T-cell (primary cell): ENCODE data around the gene SLC8B1. TPM values are rescaled to one million over a fixed set of nuclear protein-coding genes. Genes with fewer than 3 reads are reported as not detected.

ENCODE experiments used
- ATAC-seq, 4 experiments: fragments of 200-7000 bp in 3 of 4; fragments of 150-1000 bp in 1 of 4; cut with Tn5 transposase; replicated peaks in 1 of 4; 1 replicate in 3 of 4; 2 replicates in 1 of 4; pipeline ENCODE4 v1.10.0; 2021; ENCODE audit warnings: moderate library complexity in 3 of 4, mild to moderate bottlenecking in 2 of 4, moderate number of reproducible peaks in 1 of 4
- CTCF ChIA-PET, 2 donors: fragments of 300-600 bp; sonication (Branson Sonifier 250); formaldehyde crosslinking; loops; one replicate each; lab custom pipeline; 2022; ENCODE audit warnings: antibody characterized with exemption in 2 of 2; lab: Charles Lee
- POLR2A ChIA-PET, 2 donors: fragments of 300-600 bp; sonication (Branson Sonifier 250); formaldehyde crosslinking; loops; one replicate each; lab custom pipeline; 2022; ENCODE audit warnings: antibody characterized with exemption in 2 of 2; lab: Charles Lee
- DNase-seq, 35 experiments: peaks; one replicate each; pipeline versions ENCODE4 v3.0.0 to v3.0.0-alpha.2; 2013 to 2023
- H3K27ac ChIP-seq: one replicate; pipeline ENCODE4 v1.5.1; 2013; ENCODE audit warnings: low read length
- H3K27me3 ChIP-seq, 2 experiments: replicated peaks in 1 of 2; 1 replicate in 1 of 2; 2 replicates in 1 of 2; pipeline versions ENCODE4 v1.6.1 to v1.7.0; 2013; ENCODE audit warnings: low read length in 1 of 2, mixed read lengths in 1 of 2; ENCODE audit not compliant: control insufficient read depth in 2 of 2, insufficient read depth in 2 of 2; ENCODE audit errors: extremely low read depth in 1 of 2
- H3K36me3 ChIP-seq, 2 donors: 1 replicate in 1 of 2; 2 replicates in 1 of 2; pipeline versions ENCODE4 v1.6.1 to v1.7.0; 2013; ENCODE audit warnings: low read length in 1 of 2; ENCODE audit not compliant: control insufficient read depth in 2 of 2, insufficient read depth in 1 of 2; ENCODE audit errors: extremely low read depth in 1 of 2
- H3K4me1 ChIP-seq, 2 experiments: 1 replicate in 1 of 2; 2 replicates in 1 of 2; pipeline versions ENCODE4 v1.6.1 to v1.7.0; 2013; ENCODE audit warnings: low read length in 2 of 2, mixed read lengths in 1 of 2; ENCODE audit not compliant: insufficient read depth in 2 of 2, control insufficient read depth in 1 of 2; ENCODE audit errors: extremely low read depth in 1 of 2
- H3K4me3 ChIP-seq, 2 donors: 1 replicate in 1 of 2; 2 replicates in 1 of 2; pipeline versions ENCODE4 v1.5.1 to v1.7.0; 2013; ENCODE audit warnings: mild to moderate bottlenecking in 2 of 2, low read length in 1 of 2, moderate library complexity in 1 of 2; ENCODE audit not compliant: control insufficient read depth in 1 of 2; ENCODE audit errors: extremely low read depth in 1 of 2
- H3K9me3 ChIP-seq: 2 replicates; pipeline ENCODE4 v1.7.0; 2013
- H3K27ac Mint-ChIP-seq, 2 donors: one replicate each; pipeline ENCODE4 v1.8.0; 2020 to 2021; ENCODE audit warnings: mild to moderate bottlenecking in 2 of 2, mixed read lengths in 2 of 2
- H3K27me3 Mint-ChIP-seq, 2 donors: one replicate each; pipeline ENCODE4 v1.8.0; 2021 to 2022; ENCODE audit warnings: mixed read lengths in 2 of 2
- H3K36me3 Mint-ChIP-seq: one replicate; pipeline ENCODE4 v1.8.0; 2021; ENCODE audit warnings: mixed read lengths
- H3K4me1 Mint-ChIP-seq, 3 donors: one replicate each; pipeline ENCODE4 v1.8.0; 2020 to 2022; ENCODE audit warnings: mixed read lengths in 3 of 3, mild to moderate bottlenecking in 1 of 3
- H3K4me3 Mint-ChIP-seq, 3 donors: one replicate each; pipeline ENCODE4 v1.8.0; 2020 to 2022; ENCODE audit warnings: mild to moderate bottlenecking in 3 of 3, mixed read lengths in 3 of 3, moderate library complexity in 3 of 3
- H3K9me3 Mint-ChIP-seq, 3 donors: one replicate each; pipeline ENCODE4 v1.8.0; 2020 to 2022; ENCODE audit warnings: mixed read lengths in 3 of 3
- WGBS: methylation state at CpG from one replicate; pipeline ENCODE4 v1.1.5; 2013; ENCODE audit warnings: missing lambda C conversion rate; ENCODE audit not compliant: insufficient coverage; 5-methylcytosine and 5-hydroxymethylcytosine counted together
- total RNA-seq, 35 experiments: library from RNA in 6 of 35; stranded (reverse) in 6 of 35; fragments of 120-200 nt in 1 of 35; gene quantifications; one replicate each; pipeline versions ENCODE4 v1.2.1 to v1.2.4 and lab custom pipeline; 2013 to 2026

Gene SLC8B1
- total RNA-seq, 5 donors from 2014 or later (not counting 1 experiment from before 2014, with no cell fraction given), result 76.7 to 120 (median 102) TPM

DNA sequence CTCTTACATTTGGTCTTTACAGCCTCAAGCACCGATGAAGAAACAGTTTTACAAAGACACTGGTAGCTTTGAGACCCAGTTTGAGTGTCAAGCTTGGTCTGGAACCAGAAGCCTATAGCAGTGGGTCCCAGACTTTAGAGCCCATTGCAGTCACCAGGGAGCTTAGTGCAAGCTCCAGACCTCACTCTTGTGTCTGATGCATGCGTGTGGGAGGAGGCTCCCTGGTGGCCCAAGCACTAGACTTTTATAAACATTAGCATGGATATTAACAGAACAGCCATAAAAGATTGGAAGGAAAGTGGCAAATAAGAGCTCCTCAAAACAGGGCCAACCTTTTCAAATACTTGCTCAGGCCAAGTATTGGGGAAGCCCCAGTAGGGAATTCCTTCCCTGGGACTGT is 45.5 kb downstream of the SLC8B1 start:
- H3K27ac Mint-ChIP-seq, result peak overlapping the region in 1 of 2 donors; percentile 6
- Histone ChIP-seq H3K36me3 (peaks cover 35 to 58% of the 10 kb centered on the region in 2 donors), H3K4me1 (no peaks in the 10 kb centered on the region), H3K27me3 (no peaks in the 10 kb centered on the region), H3K27ac (no peak overlapping the region), H3K4me3 (no peak overlapping the region), H3K9me3 (no peaks in the 10 kb centered on the region)
- WGBS, result 100% methylated on average over 1 of the region's 2 CpGs
- CTCF ChIA-PET, result interaction anchor here in 1 of 2 donors (0.5 kb wide), 1 partner anchor 296 kb away, joined by 4 read pairs; no protein-coding TSS in a partner anchor
- H3K4me1 Mint-ChIP-seq, result no peaks in the 10 kb centered on the region
- H3K4me3 Mint-ChIP-seq, result no peak overlapping the region
- POLR2A ChIA-PET, result no interaction called here
- no peak for DNase-seq
- ATAC-seq, result no peak
- H3K36me3 Mint-ChIP-seq, result peaks cover 49% of the 10 kb centered on the region
- H3K27me3 Mint-ChIP-seq, result no peaks in the 10 kb centered on the region
- no peaks in the 10 kb centered on the region for H3K9me3 Mint-ChIP-seq

DNA sequence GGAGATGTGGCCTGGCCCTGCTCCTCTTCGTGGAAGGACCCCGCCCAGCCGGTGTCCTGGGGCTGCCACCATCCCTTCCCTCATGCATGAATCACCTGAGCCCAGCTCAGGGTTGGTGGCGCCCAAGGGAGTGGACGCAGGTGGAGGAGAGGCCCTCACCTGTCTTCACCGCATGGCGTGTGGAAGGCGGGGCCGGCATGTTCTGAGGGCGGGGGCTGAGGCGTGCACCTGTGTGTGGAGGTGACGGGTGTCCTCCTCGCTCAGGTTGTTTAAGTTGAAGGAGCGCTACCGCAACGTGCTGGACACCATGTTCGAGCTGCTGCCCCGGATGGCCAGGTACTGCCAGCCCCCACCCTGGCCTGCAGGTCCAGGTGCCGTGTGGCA is 47.0 kb downstream of the SLC8B1 start:
- POLR2A ChIA-PET, result no interaction called here
- WGBS, result 96% methylated on average over 15 of the region's 19 CpGs

DNA sequence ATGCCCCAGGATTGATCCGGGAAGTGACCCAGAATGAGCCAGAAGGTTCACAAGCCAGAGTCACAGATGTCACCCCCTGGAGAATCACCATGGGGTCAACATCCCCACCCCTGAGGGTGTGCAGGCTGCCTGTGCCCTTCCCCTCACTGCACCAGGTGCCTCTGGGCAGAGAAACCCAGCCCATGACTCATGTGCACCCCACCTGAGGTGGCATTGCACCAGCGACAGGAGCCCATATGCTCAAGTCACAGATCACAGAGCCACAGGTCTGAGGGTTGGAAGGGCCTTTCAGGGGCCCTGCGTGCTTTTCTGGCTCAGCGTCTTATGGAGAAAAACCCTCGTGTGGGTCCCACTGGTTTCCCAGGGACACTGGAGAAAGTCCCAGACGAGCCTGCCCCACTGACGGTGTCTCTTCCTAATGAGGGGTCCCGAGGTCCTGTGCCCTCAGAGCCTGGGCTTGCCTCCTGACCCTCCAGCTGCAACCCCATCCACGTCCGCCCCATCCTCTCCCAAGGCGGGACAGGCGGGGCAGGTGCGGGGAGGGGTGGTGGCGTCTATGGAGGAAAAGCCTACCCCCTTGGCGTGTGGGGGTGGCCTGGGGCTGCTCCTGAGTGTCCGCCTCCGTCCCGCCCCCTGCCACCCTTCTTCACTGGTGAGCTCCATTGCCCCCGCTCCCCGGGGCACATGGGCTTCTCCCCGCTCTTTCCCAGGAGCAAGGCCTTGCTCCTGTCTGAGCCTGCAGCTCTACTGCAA is 47.6 kb downstream of the SLC8B1 start:
- ATAC-seq (no peak), DNase-seq (no peak)
- Histone ChIP-seq H3K9me3 (no peaks in the 10 kb centered on the region), H3K4me1 (no peaks in the 10 kb centered on the region), H3K4me3 (no peak overlapping the region), H3K27ac (no peak overlapping the region), H3K36me3 (peaks cover 30 to 52% of the 10 kb centered on the region in 2 donors), H3K27me3 (no peaks in the 10 kb centered on the region)
- CTCF ChIA-PET, result interaction anchor here in 1 of 2 donors (1.0 kb wide), 1 partner anchor 115 kb away, joined by 3 read pairs; no protein-coding TSS in a partner anchor
- H3K4me1 Mint-ChIP-seq, result no peaks in the 10 kb centered on the region
- 92% methylated on average over 11 of the region's 21 CpGs for whole genome bisulfite sequencing
- H3K27ac Mint-ChIP-seq, result no peak overlapping the region
- no peaks in the 10 kb centered on the region for H3K9me3 Mint-ChIP-seq
- no peak overlapping the region for H3K4me3 Mint-ChIP-seq
- no peaks in the 10 kb centered on the region for H3K27me3 Mint-ChIP-seq
- POLR2A ChIA-PET, result no interaction called here
- H3K36me3 Mint-ChIP-seq, result peaks cover 40% of the 10 kb centered on the region

More for the DNA sequence above, 47.0 kb downstream of the SLC8B1 start:
- H3K9me3 ChIP-seq, result no peaks in the 10 kb centered on the region
- CTCF ChIA-PET, result interaction anchor here in 1 of 2 donors (1.0 kb wide), 1 partner anchor 115 kb away, joined by 3 read pairs; no protein-coding TSS in a partner anchor
- H3K27me3 ChIP-seq, result no peaks in the 10 kb centered on the region
- H3K27ac ChIP-seq, result no peak overlapping the region
- DNase-seq (no peak), ATAC-seq (no peak)
- peaks cover 30 to 56% of the 10 kb centered on the region in 2 donors for H3K36me3 ChIP-seq
- H3K4me1 ChIP-seq, result no peaks in the 10 kb centered on the region
- no peak overlapping the region for H3K4me3 ChIP-seq
- Mint-ChIP-seq H3K4me3 (no peak overlapping the region), H3K36me3 (peaks cover 42% of the 10 kb centered on the region), H3K9me3 (no peaks in the 10 kb centered on the region), H3K4me1 (no peaks in the 10 kb centered on the region), H3K27ac (no peak overlapping the region), H3K27me3 (no peaks in the 10 kb centered on the region)

DNA sequence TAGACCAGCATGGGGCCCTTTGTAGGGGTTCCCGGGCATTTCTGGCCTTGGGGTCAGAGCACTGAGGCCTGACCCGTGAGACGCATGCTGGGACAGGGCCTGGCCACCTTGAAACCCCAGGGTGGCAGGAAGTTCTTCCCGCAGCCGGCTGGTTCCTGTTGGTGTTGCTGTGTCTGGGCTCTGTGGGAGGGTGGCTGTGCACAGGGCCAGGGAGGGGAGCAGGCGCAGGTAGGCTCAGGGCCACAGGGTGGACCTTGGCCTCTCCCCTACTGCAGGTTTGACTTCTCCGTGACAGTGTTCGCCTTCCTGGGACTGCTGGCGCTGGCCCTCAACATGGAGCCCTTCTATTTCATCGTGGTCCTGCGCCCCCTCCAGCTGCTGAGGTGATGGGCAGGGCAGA is 48.2 kb downstream of the SLC8B1 start:
- no peak overlapping the region for H3K4me3 ChIP-seq
- no peaks in the 10 kb centered on the region for H3K9me3 ChIP-seq
- H3K4me1 Mint-ChIP-seq, result no peaks in the 10 kb centered on the region
- H3K36me3 ChIP-seq, result peaks cover 30 to 48% of the 10 kb centered on the region in 2 donors
- H3K27ac Mint-ChIP-seq, result no peak overlapping the region
- no peaks in the 10 kb centered on the region for H3K27me3 ChIP-seq
- H3K36me3 Mint-ChIP-seq, result peaks cover 34% of the 10 kb centered on the region
- H3K4me3 Mint-ChIP-seq, result no peak overlapping the region
- H3K27ac ChIP-seq, result no peak overlapping the region
- DNase-seq (no peak), ATAC-seq (no peak)
- H3K9me3 Mint-ChIP-seq, result no peaks in the 10 kb centered on the region
- no peaks in the 10 kb centered on the region for H3K27me3 Mint-ChIP-seq
- no peaks in the 10 kb centered on the region for H3K4me1 ChIP-seq
- ChIA-PET CTCF (no interaction called here), POLR2A (no interaction called here)
- 93% methylated on average over 9 of the region's 11 CpGs for WGBS

DNA sequence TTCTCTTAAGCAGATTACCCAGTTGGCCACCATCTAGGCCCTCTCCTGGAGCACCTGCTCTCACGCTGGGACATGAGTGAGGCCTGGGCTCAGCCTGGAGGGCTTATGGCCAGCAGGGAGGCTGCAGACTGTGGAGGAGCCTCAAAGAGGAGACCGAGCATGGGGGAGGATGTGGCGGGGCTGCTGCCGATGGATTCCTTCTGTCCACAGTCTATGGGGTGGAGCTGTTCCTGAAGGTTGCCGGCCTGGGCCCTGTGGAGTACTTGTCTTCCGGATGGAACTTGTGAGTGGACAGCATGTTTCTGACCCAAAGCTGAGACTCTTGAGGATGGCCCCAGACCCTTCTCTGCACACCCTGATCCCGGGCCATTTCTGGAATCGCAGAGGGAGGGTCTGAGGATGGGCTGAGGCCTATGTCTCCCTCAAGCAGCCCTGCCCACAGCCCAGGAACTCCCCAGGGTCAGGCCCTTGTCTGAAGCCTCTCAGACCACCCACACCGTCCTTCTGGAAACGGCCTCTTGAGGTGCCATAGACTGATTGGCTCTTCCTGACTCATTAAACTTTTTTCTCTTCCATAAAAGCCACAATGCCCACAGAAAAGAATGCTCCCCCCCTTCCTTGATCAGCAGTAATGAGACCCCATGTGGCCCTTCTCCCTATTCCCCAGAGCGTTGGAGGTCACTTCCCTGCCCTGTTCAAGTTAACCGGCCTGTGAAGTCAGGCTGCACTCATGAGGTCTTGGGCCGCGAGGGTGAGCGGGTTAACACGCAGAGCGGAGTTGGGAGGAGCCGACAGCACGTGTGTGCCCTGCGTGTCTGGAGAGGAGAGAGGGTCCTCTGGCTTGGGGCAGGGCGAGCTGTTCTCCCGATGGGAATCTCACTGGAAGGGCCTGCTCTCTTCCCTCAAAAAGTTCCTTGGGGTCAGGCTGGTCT is 49.0 kb downstream of the SLC8B1 start:
- no peak for DNase-seq
- whole genome bisulfite sequencing, result 92% methylated on average over 17 of the region's 22 CpGs
- H3K9me3 ChIP-seq, result no peaks in the 10 kb centered on the region
- peaks cover 23 to 42% of the 10 kb centered on the region in 2 donors for H3K36me3 ChIP-seq
- no peak overlapping the region for H3K27ac ChIP-seq
- Mint-ChIP-seq H3K27ac (no peak overlapping the region), H3K27me3 (no peaks in the 10 kb centered on the region), H3K9me3 (no peaks in the 10 kb centered on the region), H3K4me3 (no peak overlapping the region), H3K36me3 (peaks cover 29% of the 10 kb centered on the region), H3K4me1 (no peaks in the 10 kb centered on the region)
- no peaks in the 10 kb centered on the region for H3K27me3 ChIP-seq
- no peak for ATAC-seq
- H3K4me3 ChIP-seq, result no peak overlapping the region
- ChIA-PET CTCF (no interaction called here), POLR2A (no interaction called here)
- no peaks in the 10 kb centered on the region for H3K4me1 ChIP-seq

DNA sequence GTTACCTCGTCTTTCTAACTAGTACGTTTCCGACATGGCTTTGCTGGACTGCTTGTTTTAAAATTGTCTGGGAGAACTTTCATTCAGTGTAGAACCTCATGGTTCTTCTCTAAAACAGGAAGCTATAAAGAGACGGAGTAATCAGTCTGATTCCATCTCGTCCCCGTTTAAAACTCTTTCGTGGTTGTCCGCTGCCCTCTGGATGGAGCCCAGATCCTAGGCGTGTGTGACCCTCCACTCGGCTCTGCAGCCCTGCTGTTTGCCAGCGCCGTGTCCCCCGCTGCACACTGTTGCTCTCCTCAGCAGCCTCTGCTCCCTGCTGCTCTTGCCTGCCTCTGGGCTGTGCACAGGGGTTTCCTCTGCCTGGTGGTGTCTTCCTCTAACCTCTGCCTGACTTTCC is 50.2 kb downstream of the SLC8B1 start:
- H3K4me1 Mint-ChIP-seq, result no peaks in the 10 kb centered on the region
- H3K36me3 Mint-ChIP-seq, result peaks cover 31% of the 10 kb centered on the region
- ChIA-PET POLR2A (no interaction called here), CTCF (no interaction called here)
- 95% methylated on average over 12 of the region's 13 CpGs for WGBS
- Histone ChIP-seq H3K9me3 (no peaks in the 10 kb centered on the region), H3K27me3 (no peaks in the 10 kb centered on the region), H3K4me1 (no peaks in the 10 kb centered on the region), H3K27ac (no peak overlapping the region), H3K36me3 (peaks cover 12 to 43% of the 10 kb centered on the region in 2 donors), H3K4me3 (no peak overlapping the region)
- ATAC-seq (no peak), DNase-seq (no peak)
- no peaks in the 10 kb centered on the region for H3K9me3 Mint-ChIP-seq
- H3K27me3 Mint-ChIP-seq, result no peaks in the 10 kb centered on the region
- no peak overlapping the region for H3K27ac Mint-ChIP-seq
- no peak overlapping the region for H3K4me3 Mint-ChIP-seq
